ENCODE results near the gene PARP14. TPM values are rescaled to one million over a fixed set of nuclear protein-coding genes. Genes with fewer than 3 reads are reported as not detected.
A peak's percentile ranks its signal among the peaks of the same experiment; 100 is the strongest.
"Not testable (repeated sequence)": the region's sequence is repeated elsewhere in the genome, so short reads cannot be mapped to it uniquely, and the experiment has no call there.

The PARP14 gene
- total RNA-seq (2014; rRNA removed; shearing (Covaris generic)), result 20.4 and 22.6 TPM in 2 replicates

- DNase-seq (ENCODE audit: low spot score), result peak; percentile 61
Measured at GRCh38 chr3:122680475-122681283, at the start of gene PARP14. Gene PARP14, plus strand, starts transcription at chr3:122680839. Its CDS starts 45 bp downstream, at chr3:122680884.

GRCh38 chr3:122635789-122636188 is 44.9 kb upstream of the PARP14 start:
- DNase-seq (ENCODE audit: low spot score), result no peak

GRCh38 chr3:122636697-122637096 is 43.9 kb upstream of the PARP14 start:
- DNase-seq (ENCODE audit: low spot score), result no peak

- no peak for DNase-seq (ENCODE audit: low spot score)
Measured at GRCh38 chr3:122640437-122640999, 40.1 kb upstream of the PARP14 start.

- DNase-seq (ENCODE audit: low spot score), result no peak
Measured at GRCh38 chr3:122642935-122643334, 37.7 kb upstream of the PARP14 start.

- no peak for DNase-seq (ENCODE audit: low spot score)
Measured at GRCh38 chr3:122646146-122646988, 34.3 kb upstream of the PARP14 start.

GRCh38 chr3:122651233-122651907 is 29.3 kb upstream of the PARP14 start:
- not testable (repeated sequence) for DNase-seq (ENCODE audit: low spot score)

- DNase-seq (ENCODE audit: low spot score), result not testable (repeated sequence)
Measured at GRCh38 chr3:122651962-122652361, 28.7 kb upstream of the PARP14 start.

- not testable (repeated sequence) for DNase-seq (ENCODE audit: low spot score)
Measured at GRCh38 chr3:122658336-122658735, 22.3 kb upstream of the PARP14 start.

- DNase-seq (ENCODE audit: low spot score), result no peak
Measured at GRCh38 chr3:122660297-122660974, 20.2 kb upstream of the PARP14 start.

GRCh38 chr3:122661633-122662032 is 19.0 kb upstream of the PARP14 start:
- DNase-seq (ENCODE audit: low spot score), result peak; percentile 28

- no peak for DNase-seq (ENCODE audit: low spot score)
Measured at GRCh38 chr3:122662505-122662904, 18.1 kb upstream of the PARP14 start.

- no peak for DNase-seq (ENCODE audit: low spot score)
Measured at GRCh38 chr3:122665226-122665786, 15.3 kb upstream of the PARP14 start.

- no peak for DNase-seq (ENCODE audit: low spot score)
Measured at GRCh38 chr3:122665881-122666280, 14.8 kb upstream of the PARP14 start.

GRCh38 chr3:122668930-122669730 is 11.5 kb upstream of the PARP14 start:
- no peak for DNase-seq (ENCODE audit: low spot score)

GRCh38 chr3:122671553-122671952 is 9.1 kb upstream of the PARP14 start:
- DNase-seq (ENCODE audit: low spot score), result no peak

- no peak for DNase-seq (ENCODE audit: low spot score)
Measured at GRCh38 chr3:122674339-122674738, 6.3 kb upstream of the PARP14 start.

- DNase-seq (ENCODE audit: low spot score), result no peak
Measured at GRCh38 chr3:122676759-122677158, 3.9 kb upstream of the PARP14 start.

GRCh38 chr3:122677216-122677615 is 3.4 kb upstream of the PARP14 start:
- DNase-seq (ENCODE audit: low spot score), result no peak

GRCh38 chr3:122678506-122678905 is 2.1 kb upstream of the PARP14 start:
- DNase-seq (ENCODE audit: low spot score), result no peak
